Epithelial cell of esophagus (primary cell): ENCODE results near the gene HSPH1.

Experiments used
- DNase-seq: peaks from one replicate; pipeline ENCODE4 v3.0.0; 2010; ENCODE audit warnings: low read depth
- H3K4me3 ChIP-seq: 2 replicates; pipeline ENCODE4 v1.5.1; 2011; ENCODE audit warnings: mild to moderate bottlenecking, low read length, control low read depth
- TF ChIP-seq, protein P1 (sequence below): IDR thresholded peaks from 2 replicates; pipeline ENCODE4 v1.5.1; 2011; ENCODE audit warnings: low read depth, mild to moderate bottlenecking, low read length, control low read depth, inconsistent platforms; ENCODE audit not compliant: insufficient read depth; ENCODE audit errors: missing control alignments

Gene HSPH1

DNA sequence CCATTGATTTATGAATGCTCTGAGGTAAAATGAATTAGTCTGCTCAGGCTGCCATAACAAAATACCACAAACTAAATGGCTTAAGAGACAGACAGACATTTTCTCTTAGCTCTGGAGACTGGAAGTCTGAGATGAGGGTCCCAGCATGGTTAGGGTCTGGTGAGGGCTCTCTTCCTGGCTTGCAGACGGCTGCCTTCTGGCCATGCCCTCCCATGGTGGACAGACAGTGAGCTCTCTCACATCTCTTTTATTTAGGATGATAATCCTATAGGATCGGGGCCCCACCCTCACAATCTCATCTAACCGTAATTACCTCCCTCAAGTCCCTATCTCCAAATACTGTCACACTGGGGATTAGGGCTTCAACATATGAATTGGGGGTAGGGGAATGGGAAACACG, 47.1 kb downstream of the HSPH1 start:
- TF ChIP-seq, protein P1, sequence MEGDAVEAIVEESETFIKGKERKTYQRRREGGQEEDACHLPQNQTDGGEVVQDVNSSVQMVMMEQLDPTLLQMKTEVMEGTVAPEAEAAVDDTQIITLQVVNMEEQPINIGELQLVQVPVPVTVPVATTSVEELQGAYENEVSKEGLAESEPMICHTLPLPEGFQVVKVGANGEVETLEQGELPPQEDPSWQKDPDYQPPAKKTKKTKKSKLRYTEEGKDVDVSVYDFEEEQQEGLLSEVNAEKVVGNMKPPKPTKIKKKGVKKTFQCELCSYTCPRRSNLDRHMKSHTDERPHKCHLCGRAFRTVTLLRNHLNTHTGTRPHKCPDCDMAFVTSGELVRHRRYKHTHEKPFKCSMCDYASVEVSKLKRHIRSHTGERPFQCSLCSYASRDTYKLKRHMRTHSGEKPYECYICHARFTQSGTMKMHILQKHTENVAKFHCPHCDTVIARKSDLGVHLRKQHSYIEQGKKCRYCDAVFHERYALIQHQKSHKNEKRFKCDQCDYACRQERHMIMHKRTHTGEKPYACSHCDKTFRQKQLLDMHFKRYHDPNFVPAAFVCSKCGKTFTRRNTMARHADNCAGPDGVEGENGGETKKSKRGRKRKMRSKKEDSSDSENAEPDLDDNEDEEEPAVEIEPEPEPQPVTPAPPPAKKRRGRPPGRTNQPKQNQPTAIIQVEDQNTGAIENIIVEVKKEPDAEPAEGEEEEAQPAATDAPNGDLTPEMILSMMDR, result no peak
- no peak overlapping the region for H3K4me3 ChIP-seq
- no peak for DNase-seq

DNA sequence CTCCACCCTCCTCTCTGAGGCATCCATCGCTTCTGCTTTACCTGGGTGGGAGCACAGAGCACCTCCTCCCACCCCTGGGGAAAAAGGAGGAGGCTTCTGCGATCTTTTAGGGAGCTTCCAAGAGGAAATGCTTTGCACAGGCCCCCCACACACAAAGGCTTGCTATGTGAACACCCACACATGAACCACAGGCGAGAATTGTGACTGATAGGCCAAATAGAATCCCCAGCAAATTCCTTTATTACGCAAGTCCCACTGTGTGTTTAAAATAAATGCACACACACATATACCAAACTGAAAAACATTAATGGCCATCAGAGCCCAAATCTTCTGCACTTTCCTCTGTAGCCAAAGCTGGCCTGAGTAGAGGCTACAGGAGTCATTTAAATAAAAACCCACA, 50.6 kb downstream of the HSPH1 start:
- H3K4me3 ChIP-seq, result no peak overlapping the region
- TF ChIP-seq, protein P1, result no peak
- DNase-seq, result peak; percentile 23

DNA sequence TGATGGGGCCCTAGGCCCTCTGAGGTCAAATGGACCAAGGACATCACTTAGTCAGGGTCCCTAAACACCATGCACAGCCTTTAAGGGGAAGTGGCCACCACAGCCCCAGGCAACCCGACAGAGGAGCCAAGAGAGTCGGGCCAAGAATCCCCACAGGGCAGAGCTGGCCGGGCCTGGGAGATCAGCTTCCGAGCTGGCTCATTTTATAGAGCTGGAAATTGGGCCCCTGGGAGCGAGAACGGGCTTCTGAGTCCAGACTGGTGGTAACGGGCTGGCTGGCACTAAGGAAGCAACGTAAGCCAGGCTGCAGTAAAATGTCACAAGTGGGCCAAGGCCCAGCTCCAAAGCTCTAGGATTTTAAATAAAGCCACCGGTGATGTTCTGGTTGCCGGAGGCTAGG, 51.1 kb downstream of the HSPH1 start:
- no peak overlapping the region for H3K4me3 ChIP-seq
- no peak for DNase-seq
- TF ChIP-seq, protein P1, result no peak

DNA sequence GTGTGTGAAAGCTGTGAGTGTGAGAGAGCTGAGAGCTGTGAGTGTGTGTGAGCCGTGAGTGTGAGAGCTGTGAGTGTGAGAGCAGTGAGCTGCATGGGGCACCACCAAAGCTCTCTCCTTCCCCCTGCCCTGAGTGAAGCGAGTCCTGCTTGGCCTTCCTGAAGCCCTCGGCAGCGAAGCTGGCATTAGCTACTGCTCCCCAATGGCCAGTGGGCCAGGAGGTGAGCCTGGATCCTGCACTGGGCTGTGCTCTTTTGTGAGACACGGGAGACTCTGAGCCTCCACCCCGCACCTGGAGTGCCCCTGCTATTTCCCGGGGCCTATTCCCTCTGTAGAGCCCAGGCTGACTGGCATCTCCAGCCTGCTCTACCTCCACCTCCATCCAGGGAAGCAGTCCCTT, 51.5 kb downstream of the HSPH1 start:
- TF ChIP-seq, protein P1, result no peak
- no peak for DNase-seq
- H3K4me3 ChIP-seq, result no peak overlapping the region

DNA sequence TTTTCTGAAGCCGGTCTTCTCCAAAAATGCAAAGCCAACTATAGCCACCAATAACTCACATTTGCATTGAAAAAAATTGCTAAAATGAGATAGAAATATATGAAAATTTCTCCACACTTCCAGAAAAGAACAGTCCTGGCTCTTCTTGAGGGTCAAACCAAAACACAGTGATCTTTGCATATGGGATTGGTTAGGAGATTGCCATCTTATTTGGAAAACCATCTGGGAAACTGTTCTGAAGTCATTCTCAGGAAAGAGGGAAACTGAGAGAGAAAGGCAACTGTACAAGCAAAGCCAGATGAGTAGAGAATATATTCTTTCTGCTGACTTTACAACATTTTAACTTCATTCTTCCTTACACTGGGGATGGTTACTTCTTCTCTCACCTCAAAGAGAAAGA, 54.6 kb downstream of the HSPH1 start:
- no peak for DNase-seq
- TF ChIP-seq, protein P1, result no peak
- H3K4me3 ChIP-seq, result no peak overlapping the region

DNA sequence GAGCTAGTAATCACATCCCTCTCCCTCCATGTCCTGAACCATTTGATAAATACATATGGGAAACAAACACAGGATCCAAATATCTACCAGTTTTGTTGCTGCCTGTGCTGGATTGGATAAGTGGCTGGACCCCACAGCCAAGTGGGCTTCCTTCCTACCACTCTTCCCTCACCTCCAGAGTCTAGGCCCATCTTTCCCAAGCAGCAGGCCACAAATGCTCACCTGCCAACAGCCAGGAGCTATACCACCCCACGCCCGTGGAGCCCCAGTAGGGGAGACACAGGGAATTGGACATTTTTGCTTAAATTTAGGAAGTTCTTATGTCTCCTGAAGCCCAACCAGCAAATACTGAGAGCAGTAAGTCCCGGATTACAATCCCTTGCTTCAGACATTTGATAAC, 55.8 kb downstream of the HSPH1 start:
- H3K4me3 ChIP-seq, result no peak overlapping the region
- DNase-seq, result no peak
- TF ChIP-seq, protein P1, result no peak

DNA sequence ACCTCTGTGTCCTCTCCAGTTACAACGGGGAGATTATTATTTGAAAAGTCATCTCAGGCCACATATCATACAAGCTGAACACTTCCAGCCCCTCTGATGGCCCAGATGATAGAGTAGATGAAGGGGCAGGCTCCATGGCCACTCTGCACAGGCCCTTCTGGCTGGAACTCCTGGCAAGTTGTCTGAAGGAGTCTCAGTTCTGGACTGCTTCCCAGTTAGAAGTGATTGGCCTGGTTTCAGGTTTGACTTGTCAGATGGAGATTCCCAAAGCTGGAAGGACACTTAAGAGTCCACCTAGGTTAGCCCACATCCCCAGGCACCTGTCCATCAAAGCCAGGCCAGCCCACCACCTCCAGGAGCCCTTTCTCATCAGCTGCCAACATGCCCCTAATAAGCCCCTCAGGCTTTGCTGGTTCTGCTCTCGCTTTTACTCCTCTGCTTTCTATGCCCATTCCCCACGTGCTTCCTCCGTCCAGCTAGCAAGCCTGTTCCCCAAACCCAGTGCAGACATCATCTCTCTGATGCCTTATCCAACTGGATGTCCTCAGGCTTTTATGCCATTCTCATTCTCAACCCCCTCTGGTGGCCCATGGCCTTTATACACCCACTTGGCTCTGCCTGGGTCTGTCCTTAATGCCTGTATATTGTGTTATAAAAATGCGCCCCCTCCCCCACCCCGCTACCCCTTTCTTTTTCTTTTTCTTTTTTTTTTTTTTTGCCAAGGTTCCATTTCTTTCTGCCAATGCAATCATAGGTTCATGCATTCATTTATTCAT, 56.5 kb downstream of the HSPH1 start:
- DNase-seq, result no peak
- H3K4me3 ChIP-seq, result no peak overlapping the region
- TF ChIP-seq, protein P1, result no peak
